Esophagus muscularis mucosa (tissue), 4 donors: ENCODE results near the gene RIMS1.
A peak's percentile ranks its signal among the peaks of the same experiment; 100 is the strongest.

Experiments
- CTCF ChIP-seq, 3 experiments: fragments of 200-600 bp in 2 of 3; fragments of 450-650 bp in 1 of 3; sonication (generic) in 2 of 3; IDR thresholded peaks; one replicate each; pipeline ENCODE4 v1.5.1; 2017 to 2019; ENCODE audit warnings: antibody characterized with exemption in 3 of 3, mild to moderate bottlenecking in 2 of 3, moderate library complexity in 1 of 3
- EP300 ChIP-seq: sonication (generic); formaldehyde crosslinking; IDR thresholded peaks from one replicate; pipeline ENCODE4 v1.6.1; 2017; ENCODE audit warnings: antibody characterized with exemption
- POLR2A ChIP-seq: fragments of 450-650 bp; IDR thresholded peaks from one replicate; pipeline ENCODE4 v1.6.1; 2017; ENCODE audit warnings: antibody characterized with exemption, moderate library complexity, mild to moderate bottlenecking, low read depth

- TF ChIP-seq CTCF (IDR thresholded peaks at IDR 0.05) (peak in 1 of 3 experiments; percentile 31), POLR2A (no peak), EP300 (no peak)
These were observed at the start of gene RIMS1 for GRCh38 chr6:71886184-71887005.
